Measurements from ENCODE around the gene NDUFS3. TPM values are rescaled to one million over a fixed set of nuclear protein-coding genes. Genes with fewer than 3 reads are reported as not detected.

Gene NDUFS3
- total and polyA plus RNA-seq, 2 of the 13 experiments (the other 11 are each of a cell fraction or from before 2014, with no cell fraction given), result 151 to 184 TPM

DNA sequence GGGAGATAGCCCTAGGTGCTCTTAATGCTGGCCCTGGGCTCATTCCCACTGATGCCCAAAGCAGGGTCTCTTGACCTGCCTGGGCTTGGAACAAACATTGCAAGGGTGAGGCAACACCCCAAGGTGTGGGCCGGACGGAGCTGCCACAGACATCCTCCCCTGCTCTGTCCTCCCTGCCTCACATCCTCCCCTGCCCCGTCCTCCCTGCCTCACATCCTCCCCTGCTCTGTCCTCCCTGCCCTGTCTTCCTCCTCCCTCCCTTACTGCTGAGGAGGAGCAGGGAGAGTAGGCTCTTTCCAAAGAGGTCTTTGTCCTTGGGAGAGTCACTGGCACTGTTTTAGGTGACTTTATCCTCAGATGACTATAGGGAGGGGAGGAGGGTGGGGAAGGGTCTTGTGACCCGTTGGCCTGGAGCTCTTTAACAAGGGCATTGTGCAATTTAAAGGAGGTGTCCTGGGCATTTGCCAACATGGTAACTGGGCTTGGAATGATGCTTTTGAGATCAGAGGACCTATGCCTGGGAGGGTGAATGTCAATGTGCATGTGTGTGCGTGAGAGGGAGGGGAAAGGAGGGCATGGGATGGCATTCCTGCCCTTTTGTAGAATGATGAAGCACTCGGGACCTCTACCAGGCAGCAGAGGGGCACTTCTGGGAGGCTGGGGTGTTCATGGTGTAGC, 8.3 kb downstream of the NDUFS3 start:
- peaks cover 5 to 24% of the 10 kb centered on the region in 2 experiments; a peak in 4 of 5 replicates for H3K36me3 ChIP-seq (replicated peaks in 1 of 2; ENCODE audit: control insufficient read depth in 1 of 2, insufficient read depth in 2 of 2, low read length in 2 of 2)
- DNase-seq (ENCODE audit: low spot score), result peak; percentile 24
- H3K9me3 ChIP-seq (ENCODE audit: low read length), result no peaks in the 10 kb centered on the region
- ATAC-seq, result peak; percentile 3; the same call in 1 of the 3 replicates
- in situ Hi-C loops (cut with HindIII; ENCODE audit: extremely low pct_ligation_motif_present, low pct_unique_long_range_greater_than_20kb), result no loop called here
- WGBS (ENCODE audit: low lambda C conversion rate), result 60% methylated on average over 6 of the region's 6 CpGs
- TF ChIP-seq MTF1 (CRISPR knock-in tag; IDR thresholded peaks at IDR 0.05), result no peak
- TF ChIP-seq DNMT1 (CRISPR knock-in tag; IDR thresholded peaks at IDR 0.05), result no peak
- TF ChIP-seq XRCC5 (optimal IDR thresholded peaks at IDR 0.05; ENCODE audit: low read length), result peak; percentile 8
- TF ChIP-seq CEBPB (IDR thresholded peaks at IDR 0.05; ENCODE audit: borderline replicate concordance, low read depth, low read length), result peak; percentile 30; the same call in 1 of the 2 replicates
- TF ChIP-seq HNRNPUL1 (IDR thresholded peaks at IDR 0.05; ENCODE audit: low read depth, low read length), result no peak
- TF ChIP-seq, protein P1, sequence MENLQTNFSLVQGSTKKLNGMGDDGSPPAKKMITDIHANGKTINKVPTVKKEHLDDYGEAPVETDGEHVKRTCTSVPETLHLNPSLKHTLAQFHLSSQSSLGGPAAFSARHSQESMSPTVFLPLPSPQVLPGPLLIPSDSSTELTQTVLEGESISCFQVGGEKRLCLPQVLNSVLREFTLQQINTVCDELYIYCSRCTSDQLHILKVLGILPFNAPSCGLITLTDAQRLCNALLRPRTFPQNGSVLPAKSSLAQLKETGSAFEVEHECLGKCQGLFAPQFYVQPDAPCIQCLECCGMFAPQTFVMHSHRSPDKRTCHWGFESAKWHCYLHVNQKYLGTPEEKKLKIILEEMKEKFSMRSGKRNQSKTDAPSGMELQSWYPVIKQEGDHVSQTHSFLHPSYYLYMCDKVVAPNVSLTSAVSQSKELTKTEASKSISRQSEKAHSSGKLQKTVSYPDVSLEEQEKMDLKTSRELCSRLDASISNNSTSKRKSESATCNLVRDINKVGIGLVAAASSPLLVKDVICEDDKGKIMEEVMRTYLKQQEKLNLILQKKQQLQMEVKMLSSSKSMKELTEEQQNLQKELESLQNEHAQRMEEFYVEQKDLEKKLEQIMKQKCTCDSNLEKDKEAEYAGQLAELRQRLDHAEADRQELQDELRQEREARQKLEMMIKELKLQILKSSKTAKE (CRISPR knock-in tag; IDR thresholded peaks at IDR 0.05; ENCODE audit: borderline replicate concordance), result no peak
- TF ChIP-seq ZIK1 (CRISPR knock-in tag; IDR thresholded peaks at IDR 0.05; ENCODE audit: borderline replicate concordance, low read depth), result no peak
- TF ChIP-seq TAF1 (CRISPR knock-in tag; IDR thresholded peaks at IDR 0.05), result no peak
- peak; percentile 92 for TF ChIP-seq ZNF263 (CRISPR knock-in tag; IDR thresholded peaks at IDR 0.05)
- no peak for TF ChIP-seq ZNF543 (CRISPR knock-in tag; IDR thresholded peaks at IDR 0.05)
- no peak for TF ChIP-seq ZNF550 (CRISPR knock-in tag; IDR thresholded peaks at IDR 0.05; ENCODE audit: borderline replicate concordance)
- TF ChIP-seq, protein P2, sequence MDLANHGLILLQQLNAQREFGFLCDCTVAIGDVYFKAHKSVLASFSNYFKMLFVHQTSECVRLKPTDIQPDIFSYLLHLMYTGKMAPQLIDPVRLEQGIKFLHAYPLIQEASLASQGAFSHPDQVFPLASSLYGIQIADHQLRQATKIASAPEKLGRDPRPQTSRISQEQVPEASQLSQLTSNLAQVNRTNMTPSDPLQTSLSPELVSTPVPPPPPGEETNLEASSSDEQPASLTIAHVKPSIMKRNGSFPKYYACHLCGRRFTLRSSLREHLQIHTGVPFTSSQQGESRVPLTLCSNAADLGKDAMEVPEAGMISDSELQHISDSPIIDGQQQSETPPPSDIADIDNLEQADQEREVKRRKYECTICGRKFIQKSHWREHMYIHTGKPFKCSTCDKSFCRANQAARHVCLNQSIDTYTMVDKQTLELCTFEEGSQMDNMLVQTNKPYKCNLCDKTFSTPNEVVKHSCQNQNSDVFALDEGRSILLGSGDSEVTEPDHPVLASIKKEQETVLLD (CRISPR knock-in tag; IDR thresholded peaks at IDR 0.05; ENCODE audit: low read depth), result no peak
- no peak for TF ChIP-seq SALL2 (CRISPR knock-in tag; IDR thresholded peaks at IDR 0.05)
- TF ChIP-seq ZBTB1 (CRISPR knock-in tag; IDR thresholded peaks at IDR 0.05; ENCODE audit: borderline replicate concordance), result no peak
- POLR2A ChIA-PET, result interaction anchor here (0.7 to 1.6 kb wide), 6 partner anchors 7 to 137 kb away, joined by 3 to 10 read pairs (median 4); partner anchors contain the start of genes KBTBD4 and NDUFS3
- H3K4me1 ChIP-seq (ENCODE audit: insufficient read depth, low read length), result peaks cover 44% of the 10 kb centered on the region
- peak overlapping the region; percentile 58; the same call in 1 of the 2 replicates for H3K9ac ChIP-seq (ENCODE audit: insufficient read depth, low read depth, low read length)
- no peaks in the 10 kb centered on the region for H3K79me2 ChIP-seq (ENCODE audit: insufficient read depth, low read length)
- BruUV-seq (replicated peaks), result no TSS peak
- CTCF ChIA-PET (ENCODE audit: low intra/inter-chr PET ratio, low total read pairs), result no interaction called here
- FAIRE-seq, result no peak
- peak overlapping the region in 2 of 3 experiments; percentile 53 to 70; a peak in 2 of 6 replicates for H3K4me3 ChIP-seq (replicated peaks in 1 of 3; ENCODE audit: insufficient read depth in 1 of 3, low read depth in 2 of 3, low read length in 3 of 3)
- no peaks in the 10 kb centered on the region for H4K20me1 ChIP-seq (ENCODE audit: insufficient read depth, low read length)
- no peaks in the 10 kb centered on the region; a peak in 1 of 5 replicates for H3K27me3 ChIP-seq (ENCODE audit: control insufficient read depth in 1 of 2, insufficient read depth in 2 of 2, low read length in 2 of 2)
- peak overlapping the region; percentile 91 for H3K4me2 ChIP-seq (ENCODE audit: low read depth, low read length)
- H2AFZ ChIP-seq (ENCODE audit: low read length), result peak overlapping the region; percentile 39
- no peak overlapping the region for H3K27ac ChIP-seq (ENCODE audit: extremely low read length, insufficient read depth, low read length)
- intact Hi-C loops (cut with micrococcal nuclease; ENCODE audit: unreplicated experiment), result loop anchor here (5.0 kb wide), 1 partner anchor 520 kb away; no protein-coding TSS in a partner anchor

Measured in HepG2 (cell line).